Gastrocnemius medialis (tissue), 4 donors: ENCODE data around the gene NRG2. TPM values are rescaled to one million over a fixed set of nuclear protein-coding genes. Genes with fewer than 3 reads are reported as not detected.

Source experiments
- ATAC-seq, 2 donors: fragments of 150-250 bp; one replicate each; pipeline ENCODE4 v1.9.1; 2016
- DNase-seq, 2 donors: peaks; one replicate each; pipeline ENCODE4 v3.0.0-alpha.2; 2019
- H3K27ac ChIP-seq, 4 donors: fragments of 200-600 bp; sonication (generic); 1 replicate in 1 of 4; 2 replicates in 3 of 4; pipeline ENCODE4 v1.5.1; 2016 to 2018; ENCODE audit warnings: mild to moderate bottlenecking in 2 of 4, moderate library complexity in 1 of 4
- H3K27me3 ChIP-seq, 3 donors: fragments of 200-600 bp; sonication (generic) in 2 of 3; 1 replicate in 1 of 3; 2 replicates in 2 of 3; pipeline versions ENCODE4 v1.5.1 to v1.6.0; 2016 to 2019; ENCODE audit warnings: mild to moderate bottlenecking in 1 of 3, moderate library complexity in 1 of 3
- H3K36me3 ChIP-seq, 2 donors: fragments of 200-600 bp; sonication (generic) in 1 of 2; one replicate each; pipeline ENCODE4 v1.5.1; 2017 to 2018
- H3K4me1 ChIP-seq, 2 donors: fragments of 200-600 bp; sonication (generic) in 1 of 2; one replicate each; pipeline ENCODE4 v1.5.1; 2016 to 2017; ENCODE audit warnings: mild to moderate bottlenecking in 2 of 2
- H3K4me3 ChIP-seq, 4 donors: fragments of 200-600 bp; sonication (generic) in 3 of 4; 1 replicate in 1 of 4; 2 replicates in 3 of 4; pipeline ENCODE4 v1.5.1; 2016 to 2019; ENCODE audit warnings: mild to moderate bottlenecking in 2 of 4
- H3K9me3 ChIP-seq, 3 donors: fragments of 200-600 bp; sonication (generic) in 2 of 3; 1 replicate in 1 of 3; 2 replicates in 2 of 3; pipeline ENCODE4 v1.5.1; 2016 to 2019
- POLR2A ChIP-seq, 2 donors: fragments of 450-650 bp; IDR thresholded peaks; one replicate each; pipeline ENCODE4 v1.6.1; 2017; ENCODE audit warnings: antibody characterized with exemption in 2 of 2, mild to moderate bottlenecking in 2 of 2, moderate library complexity in 2 of 2
- in situ Hi-C, 4 donors: fragments of 200-750 bp; cut with MboI; loops; one replicate each; pipeline versions ENCODE4 v1.15.0 to v1.8.0; 2017; ENCODE audit warnings: low sequenced_read_pairs in 4 of 4
- intact Hi-C: fragments of 100-400 bp; cut with DNase I; formaldehyde crosslinking; loops from one replicate; pipeline ENCODE4 v1.15.1; 2023; ENCODE audit warnings: low total_unique reads
- total RNA-seq, 4 donors: library from RNA; depleted of rRNA; stranded (reverse); fragments of >200 nt; gene quantifications; one replicate each; pipeline versions ENCODE4 v1.1.0 to v1.2.3, GENCODE V29; 2016
- TF ChIP-seq, protein P1 (sequence below), 5 experiments: fragments of 450-650 bp in 3 of 5; fragments of 200-600 bp in 2 of 5; sonication (generic) in 2 of 5; IDR thresholded peaks in 4 of 5; conservative IDR thresholded peaks in 1 of 5; 1 replicate in 4 of 5; 2 replicates in 1 of 5; pipeline ENCODE4 v1.5.1; 2016 to 2019; ENCODE audit warnings: antibody characterized with exemption in 5 of 5, mild to moderate bottlenecking in 3 of 5, moderate library complexity in 3 of 5

NRG2 gene
- total RNA-seq, 4 donors from 2014 or later, result 10.3 to 28.8 (median 20.0) TPM

- Histone ChIP-seq H3K4me3 (peak overlapping the region in 2 of 4 donors; percentile 4 to 33), H3K27me3 (no peaks in the 10 kb centered on the region), H3K9me3 (no peaks in the 10 kb centered on the region), H3K36me3 (no peaks in the 10 kb centered on the region), H3K4me1 (peaks cover 60 to 78% of the 10 kb centered on the region in 2 donors), H3K27ac (peak overlapping the region; percentile 89 to 96 (median 94))
- in situ Hi-C loops, result no loop called here
- peak; percentile 35 to 73 for DNase-seq
- peak; percentile 25 to 64 for TF ChIP-seq POLR2A (IDR thresholded peaks at IDR 0.05)
- TF ChIP-seq, protein P1, sequence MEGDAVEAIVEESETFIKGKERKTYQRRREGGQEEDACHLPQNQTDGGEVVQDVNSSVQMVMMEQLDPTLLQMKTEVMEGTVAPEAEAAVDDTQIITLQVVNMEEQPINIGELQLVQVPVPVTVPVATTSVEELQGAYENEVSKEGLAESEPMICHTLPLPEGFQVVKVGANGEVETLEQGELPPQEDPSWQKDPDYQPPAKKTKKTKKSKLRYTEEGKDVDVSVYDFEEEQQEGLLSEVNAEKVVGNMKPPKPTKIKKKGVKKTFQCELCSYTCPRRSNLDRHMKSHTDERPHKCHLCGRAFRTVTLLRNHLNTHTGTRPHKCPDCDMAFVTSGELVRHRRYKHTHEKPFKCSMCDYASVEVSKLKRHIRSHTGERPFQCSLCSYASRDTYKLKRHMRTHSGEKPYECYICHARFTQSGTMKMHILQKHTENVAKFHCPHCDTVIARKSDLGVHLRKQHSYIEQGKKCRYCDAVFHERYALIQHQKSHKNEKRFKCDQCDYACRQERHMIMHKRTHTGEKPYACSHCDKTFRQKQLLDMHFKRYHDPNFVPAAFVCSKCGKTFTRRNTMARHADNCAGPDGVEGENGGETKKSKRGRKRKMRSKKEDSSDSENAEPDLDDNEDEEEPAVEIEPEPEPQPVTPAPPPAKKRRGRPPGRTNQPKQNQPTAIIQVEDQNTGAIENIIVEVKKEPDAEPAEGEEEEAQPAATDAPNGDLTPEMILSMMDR (IDR thresholded peaks at IDR 0.05 in 4 of 5, conservative IDR thresholded peaks at IDR 0.05 in 1 of 5), result no peak
- ATAC-seq, result peak; percentile 77 to 82
- intact Hi-C loops, result loop anchor here (2.0 kb wide), 1 partner anchor 21 kb away; no protein-coding TSS in a partner anchor
These were observed 25.6 kb downstream of the NRG2 start for GRCh38 chr5:140017397-140018095.

GRCh38 chr5:140015706-140016105 lies 27.4 kb downstream of the NRG2 start:
- Histone ChIP-seq H3K4me1 (peaks cover 57 to 74% of the 10 kb centered on the region in 2 donors), H3K4me3 (no peak overlapping the region), H3K27me3 (no peaks in the 10 kb centered on the region), H3K36me3 (no peaks in the 10 kb centered on the region), H3K9me3 (no peaks in the 10 kb centered on the region), H3K27ac (peak overlapping the region; percentile 89 to 96 (median 94))
- DNase-seq (no peak), ATAC-seq (no peak)
- intact Hi-C loops (no loop called here), in situ Hi-C loops (no loop called here)
- TF ChIP-seq, protein P1 (IDR thresholded peaks at IDR 0.05 in 4 of 5, conservative IDR thresholded peaks at IDR 0.05 in 1 of 5), result no peak
- TF ChIP-seq POLR2A (IDR thresholded peaks at IDR 0.05), result no peak

DNA sequence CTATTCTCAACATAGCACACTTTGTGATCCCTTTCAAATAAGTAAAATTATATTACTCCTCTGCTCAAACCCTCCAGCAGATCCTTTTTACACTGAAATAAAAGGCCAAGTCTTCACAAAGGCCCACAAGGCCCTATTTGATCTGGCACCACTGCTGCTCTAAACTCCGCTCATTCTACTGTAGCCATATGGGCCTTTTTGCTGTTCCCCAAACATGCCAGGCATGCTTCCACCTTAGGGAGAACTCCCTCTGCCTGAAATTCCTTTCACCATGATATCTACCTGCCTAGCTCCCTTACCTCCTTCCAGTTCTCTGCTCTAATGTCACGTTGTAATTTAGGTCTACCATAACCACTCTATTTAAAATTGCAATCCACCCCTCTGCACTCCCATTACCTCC lies 28.3 kb downstream of the NRG2 start:
- Histone ChIP-seq H3K27me3 (no peaks in the 10 kb centered on the region), H3K36me3 (no peaks in the 10 kb centered on the region), H3K27ac (peak overlapping the region; percentile 3 to 96 (median 94)), H3K4me1 (peaks cover 56 to 74% of the 10 kb centered on the region in 2 donors), H3K9me3 (no peaks in the 10 kb centered on the region), H3K4me3 (no peak overlapping the region)
- intact Hi-C loops, result no loop called here
- DNase-seq (no peak), ATAC-seq (no peak)
- TF ChIP-seq POLR2A (IDR thresholded peaks at IDR 0.05), result no peak
- TF ChIP-seq, protein P1 (IDR thresholded peaks at IDR 0.05 in 4 of 5, conservative IDR thresholded peaks at IDR 0.05 in 1 of 5), result no peak
- in situ Hi-C loops, result no loop called here

DNA sequence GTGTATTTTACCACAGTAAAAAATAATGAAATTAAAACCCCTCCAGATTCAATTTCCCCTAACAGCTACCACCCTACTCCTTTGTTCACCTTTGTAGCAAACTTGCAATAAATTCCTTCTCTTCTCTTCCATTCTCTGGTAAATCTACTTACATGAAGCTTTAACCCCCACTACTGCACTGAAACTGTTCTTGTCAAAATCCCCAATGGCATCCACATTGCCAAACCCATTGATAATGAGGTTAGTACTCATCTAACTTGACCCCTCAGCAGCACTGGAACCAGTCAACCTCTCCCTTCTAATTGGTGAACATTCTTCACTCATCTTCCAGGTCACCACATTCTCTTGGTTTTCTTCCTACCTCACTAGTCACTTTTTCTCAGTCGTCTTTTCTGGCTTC lies 29.6 kb downstream of the NRG2 start:
- ATAC-seq, result no peak
- H3K36me3 ChIP-seq, result no peaks in the 10 kb centered on the region

More for the DNA sequence above, 29.6 kb downstream of the NRG2 start:
- in situ Hi-C loops, result no loop called here
- no peaks in the 10 kb centered on the region for H3K9me3 ChIP-seq
- H3K27ac ChIP-seq, result peak overlapping the region in 3 of 4 donors; percentile 10 to 96 (median 20)
- H3K4me3 ChIP-seq, result no peak overlapping the region
- intact Hi-C loops, result no loop called here
- TF ChIP-seq POLR2A (IDR thresholded peaks at IDR 0.05), result no peak
- TF ChIP-seq, protein P1 (IDR thresholded peaks at IDR 0.05 in 4 of 5, conservative IDR thresholded peaks at IDR 0.05 in 1 of 5), result no peak
- peaks cover 48 to 74% of the 10 kb centered on the region in 2 donors for H3K4me1 ChIP-seq
- DNase-seq, result no peak
- H3K27me3 ChIP-seq, result no peaks in the 10 kb centered on the region
